ENCODE measurements around the gene LRIG1.

- TF ChIP-seq, protein P1, sequence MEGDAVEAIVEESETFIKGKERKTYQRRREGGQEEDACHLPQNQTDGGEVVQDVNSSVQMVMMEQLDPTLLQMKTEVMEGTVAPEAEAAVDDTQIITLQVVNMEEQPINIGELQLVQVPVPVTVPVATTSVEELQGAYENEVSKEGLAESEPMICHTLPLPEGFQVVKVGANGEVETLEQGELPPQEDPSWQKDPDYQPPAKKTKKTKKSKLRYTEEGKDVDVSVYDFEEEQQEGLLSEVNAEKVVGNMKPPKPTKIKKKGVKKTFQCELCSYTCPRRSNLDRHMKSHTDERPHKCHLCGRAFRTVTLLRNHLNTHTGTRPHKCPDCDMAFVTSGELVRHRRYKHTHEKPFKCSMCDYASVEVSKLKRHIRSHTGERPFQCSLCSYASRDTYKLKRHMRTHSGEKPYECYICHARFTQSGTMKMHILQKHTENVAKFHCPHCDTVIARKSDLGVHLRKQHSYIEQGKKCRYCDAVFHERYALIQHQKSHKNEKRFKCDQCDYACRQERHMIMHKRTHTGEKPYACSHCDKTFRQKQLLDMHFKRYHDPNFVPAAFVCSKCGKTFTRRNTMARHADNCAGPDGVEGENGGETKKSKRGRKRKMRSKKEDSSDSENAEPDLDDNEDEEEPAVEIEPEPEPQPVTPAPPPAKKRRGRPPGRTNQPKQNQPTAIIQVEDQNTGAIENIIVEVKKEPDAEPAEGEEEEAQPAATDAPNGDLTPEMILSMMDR (IDR thresholded peaks at IDR 0.05; ENCODE audit: borderline replicate concordance, extremely low read depth, low read length, poor library complexity, severe bottlenecking), result no peak
- TF ChIP-seq EZH2 (IDR thresholded peaks at IDR 0.05; ENCODE audit: borderline replicate concordance, low read depth, low read length, severe bottlenecking), result no peak
Observed at GRCh38 chr3:66476852-66477381, 23.9 kb downstream of the LRIG1 start.
